ENCODE data around the gene DLX1.

The DLX1 gene

DNA sequence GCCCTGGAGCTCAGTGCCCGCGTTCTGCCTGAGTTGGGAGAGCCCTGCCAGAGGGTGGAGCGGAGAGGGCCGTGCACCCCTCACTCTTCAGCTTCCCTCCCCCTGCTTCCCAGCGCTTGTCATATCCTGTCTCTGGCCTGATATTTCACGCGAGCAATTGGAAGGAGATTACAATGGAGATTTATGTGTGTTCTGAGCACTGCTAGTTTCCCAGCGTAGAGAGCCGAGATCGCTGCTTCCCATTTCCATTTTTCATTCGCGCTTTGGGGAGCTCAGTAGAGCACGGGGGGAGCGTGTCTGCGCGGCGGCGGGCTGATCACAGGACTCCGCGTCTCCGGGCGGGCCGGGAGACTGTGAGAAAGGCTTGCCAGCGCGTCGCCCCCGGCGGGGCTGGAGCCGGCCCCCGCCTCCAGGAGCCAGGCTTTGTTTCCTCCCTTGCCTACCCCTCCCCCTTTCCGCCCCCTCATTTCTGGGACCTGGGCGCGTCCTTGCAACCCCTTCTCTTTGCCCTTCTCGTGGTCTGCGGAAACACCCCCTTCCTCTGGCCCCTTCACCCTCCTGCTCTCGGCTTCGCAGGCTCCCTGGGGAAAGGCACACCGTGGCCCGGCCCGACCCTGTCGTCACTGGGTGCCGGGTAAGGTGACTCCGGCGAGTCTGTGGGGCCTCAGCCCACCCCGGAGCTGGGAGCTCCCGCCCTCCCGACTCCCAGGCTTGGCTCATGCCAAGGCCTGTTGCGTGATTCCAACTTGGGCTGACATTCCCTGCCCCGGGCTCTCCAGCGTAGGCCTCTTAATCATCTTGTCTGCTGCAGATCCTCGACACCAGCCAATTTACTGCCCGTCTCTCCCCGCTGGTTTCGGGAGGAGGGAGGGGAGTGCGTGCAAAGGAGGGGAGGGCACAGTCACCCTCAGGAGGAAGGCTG lies 11.6 kb downstream of the DLX1 start (continued):
- TF ChIP-seq, protein P1, sequence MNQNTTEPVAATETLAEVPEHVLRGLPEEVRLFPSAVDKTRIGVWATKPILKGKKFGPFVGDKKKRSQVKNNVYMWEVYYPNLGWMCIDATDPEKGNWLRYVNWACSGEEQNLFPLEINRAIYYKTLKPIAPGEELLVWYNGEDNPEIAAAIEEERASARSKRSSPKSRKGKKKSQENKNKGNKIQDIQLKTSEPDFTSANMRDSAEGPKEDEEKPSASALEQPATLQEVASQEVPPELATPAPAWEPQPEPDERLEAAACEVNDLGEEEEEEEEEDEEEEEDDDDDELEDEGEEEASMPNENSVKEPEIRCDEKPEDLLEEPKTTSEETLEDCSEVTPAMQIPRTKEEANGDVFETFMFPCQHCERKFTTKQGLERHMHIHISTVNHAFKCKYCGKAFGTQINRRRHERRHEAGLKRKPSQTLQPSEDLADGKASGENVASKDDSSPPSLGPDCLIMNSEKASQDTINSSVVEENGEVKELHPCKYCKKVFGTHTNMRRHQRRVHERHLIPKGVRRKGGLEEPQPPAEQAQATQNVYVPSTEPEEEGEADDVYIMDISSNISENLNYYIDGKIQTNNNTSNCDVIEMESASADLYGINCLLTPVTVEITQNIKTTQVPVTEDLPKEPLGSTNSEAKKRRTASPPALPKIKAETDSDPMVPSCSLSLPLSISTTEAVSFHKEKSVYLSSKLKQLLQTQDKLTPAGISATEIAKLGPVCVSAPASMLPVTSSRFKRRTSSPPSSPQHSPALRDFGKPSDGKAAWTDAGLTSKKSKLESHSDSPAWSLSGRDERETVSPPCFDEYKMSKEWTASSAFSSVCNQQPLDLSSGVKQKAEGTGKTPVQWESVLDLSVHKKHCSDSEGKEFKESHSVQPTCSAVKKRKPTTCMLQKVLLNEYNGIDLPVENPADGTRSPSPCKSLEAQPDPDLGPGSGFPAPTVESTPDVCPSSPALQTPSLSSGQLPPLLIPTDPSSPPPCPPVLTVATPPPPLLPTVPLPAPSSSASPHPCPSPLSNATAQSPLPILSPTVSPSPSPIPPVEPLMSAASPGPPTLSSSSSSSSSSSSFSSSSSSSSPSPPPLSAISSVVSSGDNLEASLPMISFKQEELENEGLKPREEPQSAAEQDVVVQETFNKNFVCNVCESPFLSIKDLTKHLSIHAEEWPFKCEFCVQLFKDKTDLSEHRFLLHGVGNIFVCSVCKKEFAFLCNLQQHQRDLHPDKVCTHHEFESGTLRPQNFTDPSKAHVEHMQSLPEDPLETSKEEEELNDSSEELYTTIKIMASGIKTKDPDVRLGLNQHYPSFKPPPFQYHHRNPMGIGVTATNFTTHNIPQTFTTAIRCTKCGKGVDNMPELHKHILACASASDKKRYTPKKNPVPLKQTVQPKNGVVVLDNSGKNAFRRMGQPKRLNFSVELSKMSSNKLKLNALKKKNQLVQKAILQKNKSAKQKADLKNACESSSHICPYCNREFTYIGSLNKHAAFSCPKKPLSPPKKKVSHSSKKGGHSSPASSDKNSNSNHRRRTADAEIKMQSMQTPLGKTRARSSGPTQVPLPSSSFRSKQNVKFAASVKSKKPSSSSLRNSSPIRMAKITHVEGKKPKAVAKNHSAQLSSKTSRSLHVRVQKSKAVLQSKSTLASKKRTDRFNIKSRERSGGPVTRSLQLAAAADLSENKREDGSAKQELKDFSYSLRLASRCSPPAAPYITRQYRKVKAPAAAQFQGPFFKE (tag by site-specific recombination; IDR thresholded peaks at IDR 0.05; ENCODE audit: borderline replicate concordance) = no peak
- TF ChIP-seq ZNF23 (tag by site-specific recombination; IDR thresholded peaks at IDR 0.05; ENCODE audit: borderline replicate concordance) (no peak), ZNF248 (tag by site-specific recombination; IDR thresholded peaks at IDR 0.05) (no peak), ZNF791 (tag by site-specific recombination; IDR thresholded peaks at IDR 0.05) (no peak), TCF7L2 (IDR thresholded peaks at IDR 0.05; ENCODE audit: borderline replicate concordance, low read depth, low read length) (0 out of 2 replicates have a peak, but pooled peaks have one; percentile 38), ZNF596 (tag by site-specific recombination; IDR thresholded peaks at IDR 0.05) (no peak), ZNF138 (tag by site-specific recombination; IDR thresholded peaks at IDR 0.05; ENCODE audit: borderline replicate concordance) (no peak), ZNF521 (tag by site-specific recombination; IDR thresholded peaks at IDR 0.05) (no peak), ZNF677 (tag by site-specific recombination; IDR thresholded peaks at IDR 0.05) (no peak), ZBTB21 (tag by site-specific recombination; IDR thresholded peaks at IDR 0.05) (peak; percentile 28; the same call in 1 of the 2 replicates), ZNF324 (tag by site-specific recombination; IDR thresholded peaks at IDR 0.05) (0 out of 2 replicates have a peak, but pooled peaks have one; percentile 14), ZNF701 (tag by site-specific recombination; IDR thresholded peaks at IDR 0.05) (no peak), ZNF211 (tag by site-specific recombination; IDR thresholded peaks at IDR 0.05; ENCODE audit: low read depth) (no peak), KLF7 (tag by site-specific recombination; IDR thresholded peaks at IDR 0.05; ENCODE audit: borderline replicate concordance) (peak; percentile 72; the same call in 1 of the 2 replicates), ZNF501 (tag by site-specific recombination; IDR thresholded peaks at IDR 0.05) (peak; percentile 85), OVOL3 (tag by site-specific recombination; IDR thresholded peaks at IDR 0.05) (no peak), YY2 (tag by site-specific recombination; IDR thresholded peaks at IDR 0.05) (no peak), ZNF768 (tag by site-specific recombination; IDR thresholded peaks at IDR 0.05) (no peak)
- TF ChIP-seq, protein P2, sequence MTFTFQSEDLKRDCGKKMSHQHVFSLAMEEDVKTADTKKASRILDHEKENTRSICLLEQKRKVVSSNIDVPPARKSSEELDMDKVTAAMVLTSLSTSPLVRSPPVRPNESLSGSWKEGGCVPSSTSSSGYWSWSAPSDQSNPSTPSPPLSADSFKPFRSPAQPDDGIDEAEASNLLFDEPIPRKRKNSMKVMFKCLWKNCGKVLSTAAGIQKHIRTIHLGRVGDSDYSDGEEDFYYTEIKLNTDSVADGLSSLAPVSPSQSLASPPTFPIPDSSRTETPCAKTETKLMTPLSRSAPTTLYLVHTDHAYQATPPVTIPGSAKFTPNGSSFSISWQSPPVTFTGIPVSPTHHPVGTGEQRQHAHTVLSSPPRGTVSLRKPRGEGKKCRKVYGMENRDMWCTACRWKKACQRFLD (tag by site-specific recombination; IDR thresholded peaks at IDR 0.05) = no peak
- TF ChIP-seq, protein P3, sequence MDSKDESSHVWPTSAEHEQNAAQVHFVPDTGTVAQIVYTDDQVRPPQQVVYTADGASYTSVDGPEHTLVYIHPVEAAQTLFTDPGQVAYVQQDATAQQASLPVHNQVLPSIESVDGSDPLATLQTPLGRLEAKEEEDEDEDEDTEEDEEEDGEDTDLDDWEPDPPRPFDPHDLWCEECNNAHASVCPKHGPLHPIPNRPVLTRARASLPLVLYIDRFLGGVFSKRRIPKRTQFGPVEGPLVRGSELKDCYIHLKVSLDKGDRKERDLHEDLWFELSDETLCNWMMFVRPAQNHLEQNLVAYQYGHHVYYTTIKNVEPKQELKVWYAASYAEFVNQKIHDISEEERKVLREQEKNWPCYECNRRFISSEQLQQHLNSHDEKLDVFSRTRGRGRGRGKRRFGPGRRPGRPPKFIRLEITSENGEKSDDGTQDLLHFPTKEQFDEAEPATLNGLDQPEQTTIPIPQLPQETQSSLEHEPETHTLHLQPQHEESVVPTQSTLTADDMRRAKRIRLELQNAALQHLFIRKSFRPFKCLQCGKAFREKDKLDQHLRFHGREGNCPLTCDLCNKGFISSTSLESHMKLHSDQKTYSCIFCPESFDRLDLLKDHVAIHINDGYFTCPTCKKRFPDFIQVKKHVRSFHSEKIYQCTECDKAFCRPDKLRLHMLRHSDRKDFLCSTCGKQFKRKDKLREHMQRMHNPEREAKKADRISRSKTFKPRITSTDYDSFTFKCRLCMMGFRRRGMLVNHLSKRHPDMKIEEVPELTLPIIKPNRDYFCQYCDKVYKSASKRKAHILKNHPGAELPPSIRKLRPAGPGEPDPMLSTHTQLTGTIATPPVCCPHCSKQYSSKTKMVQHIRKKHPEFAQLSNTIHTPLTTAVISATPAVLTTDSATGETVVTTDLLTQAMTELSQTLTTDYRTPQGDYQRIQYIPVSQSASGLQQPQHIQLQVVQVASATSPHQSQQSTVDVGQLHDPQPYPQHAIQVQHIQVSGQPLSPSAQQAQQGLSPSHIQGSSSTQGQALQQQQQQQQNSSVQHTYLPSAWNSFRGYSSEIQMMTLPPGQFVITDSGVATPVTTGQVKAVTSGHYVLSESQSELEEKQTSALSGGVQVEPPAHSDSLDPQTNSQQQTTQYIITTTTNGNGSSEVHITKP (tag by site-specific recombination; IDR thresholded peaks at IDR 0.05) = peak; percentile 97
- TF ChIP-seq, protein P4, sequence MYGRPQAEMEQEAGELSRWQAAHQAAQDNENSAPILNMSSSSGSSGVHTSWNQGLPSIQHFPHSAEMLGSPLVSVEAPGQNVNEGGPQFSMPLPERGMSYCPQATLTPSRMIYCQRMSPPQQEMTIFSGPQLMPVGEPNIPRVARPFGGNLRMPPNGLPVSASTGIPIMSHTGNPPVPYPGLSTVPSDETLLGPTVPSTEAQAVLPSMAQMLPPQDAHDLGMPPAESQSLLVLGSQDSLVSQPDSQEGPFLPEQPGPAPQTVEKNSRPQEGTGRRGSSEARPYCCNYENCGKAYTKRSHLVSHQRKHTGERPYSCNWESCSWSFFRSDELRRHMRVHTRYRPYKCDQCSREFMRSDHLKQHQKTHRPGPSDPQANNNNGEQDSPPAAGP (tag by site-specific recombination; IDR thresholded peaks at IDR 0.05) = peak; percentile 63
- TF ChIP-seq, protein P5, sequence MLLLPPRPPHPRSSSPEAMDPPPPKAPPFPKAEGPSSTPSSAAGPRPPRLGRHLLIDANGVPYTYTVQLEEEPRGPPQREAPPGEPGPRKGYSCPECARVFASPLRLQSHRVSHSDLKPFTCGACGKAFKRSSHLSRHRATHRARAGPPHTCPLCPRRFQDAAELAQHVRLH (tag by site-specific recombination; IDR thresholded peaks at IDR 0.05) = no peak
- TF ChIP-seq, protein P6, sequence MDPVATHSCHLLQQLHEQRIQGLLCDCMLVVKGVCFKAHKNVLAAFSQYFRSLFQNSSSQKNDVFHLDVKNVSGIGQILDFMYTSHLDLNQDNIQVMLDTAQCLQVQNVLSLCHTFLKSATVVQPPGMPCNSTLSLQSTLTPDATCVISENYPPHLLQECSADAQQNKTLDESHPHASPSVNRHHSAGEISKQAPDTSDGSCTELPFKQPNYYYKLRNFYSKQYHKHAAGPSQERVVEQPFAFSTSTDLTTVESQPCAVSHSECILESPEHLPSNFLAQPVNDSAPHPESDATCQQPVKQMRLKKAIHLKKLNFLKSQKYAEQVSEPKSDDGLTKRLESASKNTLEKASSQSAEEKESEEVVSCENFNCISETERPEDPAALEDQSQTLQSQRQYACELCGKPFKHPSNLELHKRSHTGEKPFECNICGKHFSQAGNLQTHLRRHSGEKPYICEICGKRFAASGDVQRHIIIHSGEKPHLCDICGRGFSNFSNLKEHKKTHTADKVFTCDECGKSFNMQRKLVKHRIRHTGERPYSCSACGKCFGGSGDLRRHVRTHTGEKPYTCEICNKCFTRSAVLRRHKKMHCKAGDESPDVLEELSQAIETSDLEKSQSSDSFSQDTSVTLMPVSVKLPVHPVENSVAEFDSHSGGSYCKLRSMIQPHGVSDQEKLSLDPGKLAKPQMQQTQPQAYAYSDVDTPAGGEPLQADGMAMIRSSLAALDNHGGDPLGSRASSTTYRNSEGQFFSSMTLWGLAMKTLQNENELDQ (tag by site-specific recombination; IDR thresholded peaks at IDR 0.05; ENCODE audit: low read depth) = no peak
